ENCODE results near the gene RNU4-1.

RNU4-1 gene

DNA sequence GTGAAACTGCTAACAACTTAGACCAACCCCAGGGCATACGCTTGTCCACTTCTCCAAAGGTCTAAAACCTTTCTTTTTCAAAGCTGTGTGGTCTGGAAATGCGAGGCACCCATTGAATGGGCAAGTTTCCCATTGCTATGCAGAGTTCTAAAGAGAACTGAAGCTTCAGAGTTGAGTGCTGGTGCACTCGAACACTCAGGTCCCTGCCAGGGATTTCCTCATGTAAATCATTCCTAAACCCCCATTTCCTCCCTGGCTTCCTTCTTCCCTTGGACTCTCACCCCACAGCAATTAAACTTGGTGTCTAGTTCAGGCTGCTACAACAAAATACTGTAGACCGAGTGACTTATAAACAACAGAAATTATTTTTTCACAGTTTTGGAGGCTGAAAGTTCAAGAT lies 25.3 kb downstream of the RNU4-1 start:
- no peaks in the 10 kb centered on the region for H3K36me3 ChIP-seq
- DNase-seq = no peak
- H3K9me3 ChIP-seq = no peaks in the 10 kb centered on the region
- peaks cover 0 to 24% (median 21%) of the 10 kb centered on the region in 4 donors for H3K4me1 ChIP-seq
- no peaks in the 10 kb centered on the region for H3K27me3 ChIP-seq
- no peak overlapping the region for H3K4me3 ChIP-seq
- TF ChIP-seq, protein P1, sequence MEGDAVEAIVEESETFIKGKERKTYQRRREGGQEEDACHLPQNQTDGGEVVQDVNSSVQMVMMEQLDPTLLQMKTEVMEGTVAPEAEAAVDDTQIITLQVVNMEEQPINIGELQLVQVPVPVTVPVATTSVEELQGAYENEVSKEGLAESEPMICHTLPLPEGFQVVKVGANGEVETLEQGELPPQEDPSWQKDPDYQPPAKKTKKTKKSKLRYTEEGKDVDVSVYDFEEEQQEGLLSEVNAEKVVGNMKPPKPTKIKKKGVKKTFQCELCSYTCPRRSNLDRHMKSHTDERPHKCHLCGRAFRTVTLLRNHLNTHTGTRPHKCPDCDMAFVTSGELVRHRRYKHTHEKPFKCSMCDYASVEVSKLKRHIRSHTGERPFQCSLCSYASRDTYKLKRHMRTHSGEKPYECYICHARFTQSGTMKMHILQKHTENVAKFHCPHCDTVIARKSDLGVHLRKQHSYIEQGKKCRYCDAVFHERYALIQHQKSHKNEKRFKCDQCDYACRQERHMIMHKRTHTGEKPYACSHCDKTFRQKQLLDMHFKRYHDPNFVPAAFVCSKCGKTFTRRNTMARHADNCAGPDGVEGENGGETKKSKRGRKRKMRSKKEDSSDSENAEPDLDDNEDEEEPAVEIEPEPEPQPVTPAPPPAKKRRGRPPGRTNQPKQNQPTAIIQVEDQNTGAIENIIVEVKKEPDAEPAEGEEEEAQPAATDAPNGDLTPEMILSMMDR (IDR thresholded peaks at IDR 0.05) = no peak
- intact Hi-C loops (cut with DNase I; ENCODE audit: low total_unique reads) = no loop called here
- H3K27ac ChIP-seq = no peak overlapping the region

DNA sequence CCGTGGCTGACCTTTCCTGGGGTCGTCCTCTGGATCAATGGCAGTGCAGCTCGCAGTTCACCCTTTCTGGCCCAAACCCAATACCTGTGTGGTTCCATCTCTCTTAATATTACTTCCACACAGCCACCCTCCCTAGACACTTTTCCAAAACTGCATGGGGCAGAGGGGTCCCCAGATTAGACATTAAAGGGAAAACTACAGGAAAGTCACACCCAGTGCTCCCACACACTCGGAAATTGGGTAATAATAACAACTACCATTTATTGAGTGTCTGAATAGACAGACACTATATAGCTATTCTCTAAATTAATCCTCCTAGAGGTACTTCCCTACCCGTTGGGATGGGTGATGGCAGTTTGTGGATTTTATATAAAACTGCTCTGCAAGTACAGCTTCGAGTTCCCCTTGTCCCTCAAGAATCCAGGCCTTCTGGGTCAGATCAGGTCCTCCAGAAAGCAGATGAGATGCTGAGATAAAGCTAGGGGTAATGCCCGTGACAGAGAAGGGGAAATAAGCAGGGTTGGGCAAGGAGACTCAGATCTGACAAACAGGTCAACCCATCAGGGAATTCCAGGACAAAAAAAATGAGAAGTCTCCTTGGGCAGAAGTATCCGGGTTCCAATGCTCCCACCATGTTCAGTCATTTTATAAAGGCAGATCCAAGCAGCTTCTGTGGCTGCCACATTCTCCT lies 26.7 kb downstream of the RNU4-1 start:
- H3K36me3 ChIP-seq = no peaks in the 10 kb centered on the region
- TF ChIP-seq, protein P1 (IDR thresholded peaks at IDR 0.05) = no peak
- peak overlapping the region in 1 of 2 donors; percentile 2 for H3K27ac ChIP-seq
- intact Hi-C loops (cut with DNase I; ENCODE audit: low total_unique reads) = no loop called here
- no peaks in the 10 kb centered on the region for H3K27me3 ChIP-seq
- peaks cover 0 to 35% (median 30%) of the 10 kb centered on the region in 4 donors for H3K4me1 ChIP-seq
- peak overlapping the region in 1 of 2 donors; percentile 100 for H3K4me3 ChIP-seq
- H3K9me3 ChIP-seq = no peaks in the 10 kb centered on the region
- DNase-seq = no peak

DNA sequence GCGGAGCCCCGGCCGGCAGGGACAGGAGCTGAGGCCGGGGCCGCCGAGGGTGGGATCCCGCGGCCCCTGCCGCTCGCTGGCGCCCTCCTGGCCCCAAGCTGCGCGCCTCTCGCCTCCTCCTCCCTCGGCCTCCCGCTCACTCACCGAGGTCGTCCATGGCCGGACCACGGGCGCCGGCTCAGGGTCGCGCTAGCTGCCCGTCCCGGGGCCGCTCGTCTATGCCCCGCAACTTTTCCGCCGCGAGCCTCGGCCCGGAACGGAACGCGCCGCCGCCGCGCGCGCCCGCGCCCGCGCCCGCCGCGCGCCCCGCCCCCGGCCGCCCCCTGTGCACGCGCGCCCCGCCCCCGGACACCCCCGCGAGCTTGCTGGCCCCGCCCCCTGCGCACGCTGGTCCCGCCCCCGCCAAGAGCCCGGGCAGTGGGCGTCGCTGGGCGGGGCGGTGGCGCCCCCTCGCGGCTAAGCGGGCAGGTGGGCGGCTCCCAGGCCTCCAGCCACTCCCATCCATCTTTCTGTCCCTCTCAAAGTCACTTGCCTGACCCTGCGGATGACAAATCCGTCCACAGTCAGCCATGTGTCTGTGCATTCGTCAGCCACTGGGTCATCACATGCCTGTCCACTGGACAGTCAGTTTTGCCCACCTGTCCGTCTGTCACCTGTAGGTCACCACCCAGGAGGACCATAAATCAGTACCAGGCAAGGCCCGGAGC lies 27.4 kb downstream of the RNU4-1 start, which contains the start of gene PXN:
PXN (minus strand) TSS at position 258 of the 707 bp plus-strand sequence; CDS start at position 157, 101 bp downstream.
- no peaks in the 10 kb centered on the region for H3K27me3 ChIP-seq
- peaks cover 0 to 39% (median 31%) of the 10 kb centered on the region in 4 donors for H3K4me1 ChIP-seq
- intact Hi-C loops (cut with DNase I; ENCODE audit: low total_unique reads) = loop anchor here (2.0 kb wide), 2 partner anchors 37 to 65 kb away; partner anchors contain the start of gene RPLP0
- H3K27ac ChIP-seq = peak within 1 kb of the TSS; percentile 90 to 96
- peak; percentile 78 to 91 for DNase-seq
- TF ChIP-seq, protein P1 (IDR thresholded peaks at IDR 0.05) = peak; percentile 86 to 87
- H3K36me3 ChIP-seq = no peaks in the 10 kb centered on the region
- H3K9me3 ChIP-seq = no peaks in the 10 kb centered on the region
- H3K4me3 ChIP-seq = peak within 1 kb of the TSS; percentile 77 to 100

DNA sequence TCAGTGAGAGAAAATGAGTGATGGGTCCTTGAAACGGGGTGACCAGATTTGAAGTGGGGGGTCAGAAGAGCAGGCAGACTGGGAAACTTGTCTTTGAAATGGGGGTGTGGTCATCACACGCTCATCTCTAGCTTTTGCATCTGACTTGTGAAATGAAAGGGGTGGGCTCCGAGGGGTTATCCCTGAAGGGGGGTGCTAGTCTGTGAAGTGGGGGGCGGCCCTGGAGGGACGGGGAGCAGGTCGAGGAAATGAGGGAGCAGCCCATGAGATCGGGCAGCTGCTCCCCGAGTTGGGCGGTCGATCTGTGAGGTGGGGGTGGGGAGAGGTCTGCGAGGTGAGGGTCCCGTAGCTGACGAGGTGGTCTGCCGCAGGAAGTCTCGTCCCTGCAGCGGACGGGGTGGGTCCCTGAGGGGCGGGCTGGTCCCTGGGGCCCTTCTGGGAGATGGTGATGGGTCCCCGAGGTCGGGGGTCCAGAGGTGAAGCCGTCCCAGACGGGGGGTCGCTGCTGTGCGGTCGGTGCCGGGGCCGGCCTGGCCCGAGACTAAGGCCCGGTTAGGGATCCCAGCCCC lies 28.0 kb downstream of the RNU4-1 start:
- Histone ChIP-seq H3K36me3 (no peaks in the 10 kb centered on the region), H3K27me3 (no peaks in the 10 kb centered on the region), H3K4me3 (peak overlapping the region; percentile 77 to 100), H3K9me3 (no peaks in the 10 kb centered on the region), H3K27ac (peak overlapping the region; percentile 90 to 96), H3K4me1 (peaks cover 0 to 40% (median 32%) of the 10 kb centered on the region in 4 donors)
- DNase-seq = no peak
- intact Hi-C loops (cut with DNase I; ENCODE audit: low total_unique reads) = loop anchor here (2.0 kb wide), 2 partner anchors 36 to 64 kb away; partner anchors contain the start of gene RPLP0
- TF ChIP-seq, protein P1 (IDR thresholded peaks at IDR 0.05) = no peak

DNA sequence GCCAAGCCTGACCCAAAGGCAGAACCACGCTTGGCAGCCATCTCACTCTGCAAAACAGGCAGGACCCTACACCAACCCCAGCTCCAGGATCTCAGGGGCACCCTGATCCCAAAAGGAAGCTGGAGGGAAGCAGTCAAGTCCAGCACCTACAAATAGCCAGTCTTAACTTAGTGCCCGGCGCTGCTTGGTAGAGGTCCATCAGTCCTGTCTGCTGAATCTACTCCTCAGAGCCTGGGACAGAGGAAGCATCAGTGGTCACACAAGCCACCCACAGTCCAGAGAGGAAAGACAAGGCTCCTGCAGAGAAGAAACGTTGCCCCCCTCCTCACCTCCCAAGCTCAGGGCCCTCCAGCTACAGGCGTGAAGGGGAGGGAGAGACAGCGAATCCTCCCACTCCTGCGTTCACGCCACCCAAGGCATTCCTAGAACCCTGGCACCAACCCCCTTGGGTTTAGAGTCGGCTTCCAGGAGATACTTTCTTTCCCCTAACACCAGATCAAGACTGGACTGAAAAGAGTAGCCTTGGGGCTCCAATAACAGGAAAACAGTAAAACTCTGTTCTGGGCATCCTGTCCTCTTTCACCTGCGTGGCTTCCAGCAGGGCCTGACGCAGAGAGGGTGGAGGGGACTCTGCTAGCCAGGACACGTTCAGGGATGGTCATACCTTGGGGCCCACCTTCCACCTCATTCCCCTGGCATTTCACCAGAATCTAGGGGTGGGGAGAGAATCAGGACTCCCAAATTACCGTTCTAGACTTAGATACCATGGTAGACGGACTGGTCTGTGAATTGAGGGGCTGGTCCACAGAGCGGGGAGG lies 28.7 kb downstream of the RNU4-1 start:
- Histone ChIP-seq H3K27ac (peak overlapping the region; percentile 90 to 96), H3K27me3 (no peaks in the 10 kb centered on the region), H3K36me3 (no peaks in the 10 kb centered on the region), H3K4me1 (peaks cover 0 to 45% (median 35%) of the 10 kb centered on the region in 4 donors), H3K9me3 (no peaks in the 10 kb centered on the region), H3K4me3 (peak overlapping the region; percentile 77 to 100)
- intact Hi-C loops (cut with DNase I; ENCODE audit: low total_unique reads) = loop anchor here (2.0 kb wide), 2 partner anchors 35 to 63 kb away; partner anchors contain the start of gene RPLP0
- no peak for DNase-seq
- TF ChIP-seq, protein P1 (IDR thresholded peaks at IDR 0.05) = no peak
